A673 (cell line): ENCODE measurements around the gene PHF20. TPM values are rescaled to one million over a fixed set of nuclear protein-coding genes. Genes with fewer than 3 reads are reported as not detected.

Experiments
- BruUV-seq: library from RNA; stranded (reverse); fragments of 400-500 nt; replicated peaks from 2 replicates; lab custom pipeline; 2021; lab: Mats Ljungman, UMichigan
- CTCF ChIA-PET: fragments of 300-600 bp; sonication (Branson Sonifier 250); formaldehyde crosslinking; loops from one replicate; lab custom pipeline; 2022; ENCODE audit warnings: antibody characterized with exemption; lab: Charles Lee
- POLR2A ChIA-PET: fragments of 300-600 bp; sonication (Branson Sonifier 250); formaldehyde crosslinking; loops from one replicate; lab custom pipeline; 2022; ENCODE audit warnings: antibody characterized with exemption; ENCODE audit not compliant: low non-redundant PET; lab: Charles Lee
- DNase-seq: peaks from one replicate; pipeline ENCODE4 v3.0.0-alpha.2; 2015; ENCODE audit warnings: low spot score
- H3K27ac ChIP-seq: fragments of 200-600 bp; sonication (generic); 2 replicates; pipeline ENCODE4 v1.5.1; 2016; ENCODE audit warnings: mixed run types, low read depth, mild to moderate bottlenecking, mixed read lengths, antibody characterized with exemption, low read length; ENCODE audit not compliant: poor library complexity, severe bottlenecking
- H3K27me3 ChIP-seq: fragments of 200-600 bp; sonication (generic); replicated peaks from 2 replicates; pipeline ENCODE4 v1.6.1; 2017; ENCODE audit warnings: mixed run types, low read depth, mild to moderate bottlenecking, mixed read lengths, antibody characterized with exemption, low read length; ENCODE audit not compliant: insufficient read depth, poor library complexity
- H3K36me3 ChIP-seq: fragments of 200-600 bp; sonication (generic); 2 replicates; pipeline ENCODE4 v1.6.1; 2016; ENCODE audit warnings: mixed run types, mild to moderate bottlenecking, mixed read lengths, antibody characterized with exemption, low read length; ENCODE audit not compliant: insufficient read depth, poor library complexity, severe bottlenecking
- H3K4me1 ChIP-seq: fragments of 200-600 bp; sonication (generic); 2 replicates; pipeline ENCODE4 v1.6.1; 2017; ENCODE audit warnings: mixed run types, mild to moderate bottlenecking, mixed read lengths, antibody characterized with exemption, low read length; ENCODE audit not compliant: insufficient read depth, poor library complexity, severe bottlenecking
- H3K4me3 ChIP-seq: fragments of 200-600 bp; sonication (generic); 2 replicates; pipeline ENCODE4 v1.5.1; 2016; ENCODE audit warnings: low read depth, mixed run types, mild to moderate bottlenecking, mixed read lengths, low read length; ENCODE audit not compliant: poor library complexity, severe bottlenecking
- H3K9me3 ChIP-seq: fragments of 200-600 bp; sonication (generic); 2 replicates; pipeline ENCODE4 v1.6.1; 2016; ENCODE audit warnings: mixed run types, low read depth, mild to moderate bottlenecking, mixed read lengths, antibody characterized with exemption, low read length; ENCODE audit not compliant: poor library complexity, severe bottlenecking
- EZH2 ChIP-seq: fragments of 200-600 bp; sonication (generic); IDR thresholded peaks from 2 replicates; pipeline ENCODE4 v1.6.1; 2017; ENCODE audit warnings: borderline replicate concordance, low read depth, mild to moderate bottlenecking, mixed read lengths, antibody characterized with exemption, low read length; ENCODE audit not compliant: poor library complexity, severe bottlenecking
- intact Hi-C: fragments of 100-400 bp; cut with micrococcal nuclease; formaldehyde crosslinking; loops from one replicate; pipeline ENCODE4 v1.10.0; 2022; ENCODE audit not compliant: unreplicated experiment
- total RNA-seq: library from RNA; stranded (reverse); gene quantifications from 2 replicates; pipeline ENCODE4 v1.2.3, GENCODE V29; 2021
- TF ChIP-seq, protein P1 (sequence below): fragments of 300-800, 200-600 bp; sonication (generic); conservative IDR thresholded peaks from 2 replicates; pipeline ENCODE4 v1.5.1; 2017; ENCODE audit warnings: low read depth, mild to moderate bottlenecking, antibody characterized with exemption, low read length, moderate library complexity, mixed read lengths

PHF20 gene
- total RNA-seq, 1 experiment from 2014 or later, result 43.0 TPM

DNA sequence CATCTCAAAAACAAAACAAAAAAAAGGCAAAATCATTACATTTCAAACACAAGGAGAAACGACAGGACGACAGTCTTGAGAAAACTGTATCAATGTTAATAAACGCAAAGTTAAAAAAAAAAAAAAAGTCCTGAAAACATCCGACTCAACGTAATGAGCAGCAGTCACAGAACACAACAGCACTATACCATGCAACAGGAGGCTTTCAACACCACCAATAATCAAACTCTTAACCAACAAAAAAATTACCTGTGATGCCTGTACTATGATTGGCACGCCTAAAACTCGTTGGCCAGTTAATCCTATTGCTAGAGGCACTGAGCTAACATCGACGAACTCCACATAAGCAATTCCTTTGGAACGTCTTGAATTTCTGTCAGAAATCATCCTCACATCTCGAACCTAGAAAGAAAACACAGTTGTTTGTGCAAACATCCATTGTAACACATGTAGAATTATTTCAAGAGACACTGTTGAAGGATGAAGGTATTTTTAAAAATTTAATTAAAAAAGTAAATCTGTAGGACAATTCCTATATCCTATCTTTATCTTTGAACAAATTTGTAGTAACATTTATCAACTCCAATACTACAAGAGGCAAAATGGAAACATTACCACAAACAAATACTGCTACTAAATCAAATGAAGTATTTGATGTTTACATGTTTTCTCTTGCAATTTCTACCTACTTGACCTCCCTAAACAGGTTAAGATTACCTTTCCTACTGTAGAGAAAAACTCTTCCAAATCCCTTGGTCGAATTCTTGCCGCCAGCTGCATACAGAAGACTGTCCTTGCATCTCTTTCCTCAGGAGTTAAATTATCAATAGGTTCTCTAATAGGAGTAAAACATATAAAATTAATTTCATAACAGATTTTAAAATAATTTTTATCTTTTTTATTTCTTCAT is 47.2 kb upstream of the PHF20 start:
- TF ChIP-seq, protein P1, sequence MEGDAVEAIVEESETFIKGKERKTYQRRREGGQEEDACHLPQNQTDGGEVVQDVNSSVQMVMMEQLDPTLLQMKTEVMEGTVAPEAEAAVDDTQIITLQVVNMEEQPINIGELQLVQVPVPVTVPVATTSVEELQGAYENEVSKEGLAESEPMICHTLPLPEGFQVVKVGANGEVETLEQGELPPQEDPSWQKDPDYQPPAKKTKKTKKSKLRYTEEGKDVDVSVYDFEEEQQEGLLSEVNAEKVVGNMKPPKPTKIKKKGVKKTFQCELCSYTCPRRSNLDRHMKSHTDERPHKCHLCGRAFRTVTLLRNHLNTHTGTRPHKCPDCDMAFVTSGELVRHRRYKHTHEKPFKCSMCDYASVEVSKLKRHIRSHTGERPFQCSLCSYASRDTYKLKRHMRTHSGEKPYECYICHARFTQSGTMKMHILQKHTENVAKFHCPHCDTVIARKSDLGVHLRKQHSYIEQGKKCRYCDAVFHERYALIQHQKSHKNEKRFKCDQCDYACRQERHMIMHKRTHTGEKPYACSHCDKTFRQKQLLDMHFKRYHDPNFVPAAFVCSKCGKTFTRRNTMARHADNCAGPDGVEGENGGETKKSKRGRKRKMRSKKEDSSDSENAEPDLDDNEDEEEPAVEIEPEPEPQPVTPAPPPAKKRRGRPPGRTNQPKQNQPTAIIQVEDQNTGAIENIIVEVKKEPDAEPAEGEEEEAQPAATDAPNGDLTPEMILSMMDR, result no peak
- TF ChIP-seq EZH2, result no peak
- CTCF ChIA-PET, result no interaction called here
- no peak for DNase-seq
- no peak overlapping the region for H3K27ac ChIP-seq
- no TSS peak for BruUV-seq
- H3K27me3 ChIP-seq, result no peaks in the 10 kb centered on the region
- no peaks in the 10 kb centered on the region for H3K4me1 ChIP-seq
- H3K9me3 ChIP-seq, result no peaks in the 10 kb centered on the region
- H3K36me3 ChIP-seq, result peaks cover 100% of the 10 kb centered on the region
- intact Hi-C loops, result no loop called here
- no peak overlapping the region for H3K4me3 ChIP-seq
- POLR2A ChIA-PET, result no interaction called here

DNA sequence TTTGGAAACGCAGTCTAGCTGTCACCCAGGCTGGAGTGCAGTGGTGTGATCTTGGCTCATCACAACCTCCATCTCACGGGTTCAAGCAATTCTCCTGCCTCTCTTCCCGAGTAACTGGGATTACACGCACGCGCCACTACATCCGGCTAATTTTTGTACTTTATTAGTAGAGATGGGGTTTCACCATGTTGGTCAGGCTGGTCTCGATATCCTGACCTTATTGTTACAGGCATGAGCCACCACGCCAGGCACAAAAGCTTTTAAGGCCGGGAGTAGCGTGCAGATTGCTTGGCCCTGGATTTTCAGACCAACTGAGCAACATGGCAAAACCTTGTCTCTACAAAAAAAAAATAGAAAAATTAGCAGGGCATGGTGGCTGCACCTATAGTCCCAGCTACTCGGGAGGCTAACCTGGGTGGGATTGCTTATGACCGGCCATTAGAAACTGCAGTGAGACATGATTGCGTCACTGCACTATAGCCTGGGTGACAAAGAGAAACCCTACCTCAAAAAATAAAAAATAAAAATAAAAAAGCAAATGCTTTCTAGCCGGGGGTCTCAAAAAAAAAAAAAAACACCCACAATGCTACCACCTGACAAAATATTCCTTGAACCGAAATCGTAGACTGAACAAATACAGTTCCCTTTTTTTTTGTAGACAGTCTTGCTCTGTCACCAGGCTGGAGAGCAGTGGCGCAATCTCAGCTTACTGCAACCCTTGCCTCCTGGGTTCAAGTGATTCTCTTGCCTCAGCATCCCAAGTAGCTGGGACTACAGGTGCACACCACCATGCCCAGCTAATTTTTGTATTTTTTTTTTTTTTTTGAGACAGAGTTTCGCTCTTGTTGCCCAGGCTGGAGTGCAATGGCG is 44.7 kb upstream of the PHF20 start:
- BruUV-seq, result no TSS peak
- intact Hi-C loops, result no loop called here
- Histone ChIP-seq H3K4me1 (peaks cover 15% of the 10 kb centered on the region), H3K27ac (no peak overlapping the region), H3K27me3 (no peaks in the 10 kb centered on the region), H3K4me3 (no peak overlapping the region), H3K36me3 (peaks cover 100% of the 10 kb centered on the region), H3K9me3 (no peaks in the 10 kb centered on the region)
- TF ChIP-seq, protein P1, result no peak
- TF ChIP-seq EZH2, result no peak
- DNase-seq, result no peak
- POLR2A ChIA-PET, result interaction anchor here (0.6 to 0.8 kb wide), 2 partner anchors 8 to 15 kb away, joined by 3 read pairs; partner anchors contain the start of gene RBM39
- CTCF ChIA-PET, result interaction anchor here (0.6 kb wide), 1 partner anchor 264 kb away, joined by 3 read pairs; no protein-coding TSS in a partner anchor

DNA sequence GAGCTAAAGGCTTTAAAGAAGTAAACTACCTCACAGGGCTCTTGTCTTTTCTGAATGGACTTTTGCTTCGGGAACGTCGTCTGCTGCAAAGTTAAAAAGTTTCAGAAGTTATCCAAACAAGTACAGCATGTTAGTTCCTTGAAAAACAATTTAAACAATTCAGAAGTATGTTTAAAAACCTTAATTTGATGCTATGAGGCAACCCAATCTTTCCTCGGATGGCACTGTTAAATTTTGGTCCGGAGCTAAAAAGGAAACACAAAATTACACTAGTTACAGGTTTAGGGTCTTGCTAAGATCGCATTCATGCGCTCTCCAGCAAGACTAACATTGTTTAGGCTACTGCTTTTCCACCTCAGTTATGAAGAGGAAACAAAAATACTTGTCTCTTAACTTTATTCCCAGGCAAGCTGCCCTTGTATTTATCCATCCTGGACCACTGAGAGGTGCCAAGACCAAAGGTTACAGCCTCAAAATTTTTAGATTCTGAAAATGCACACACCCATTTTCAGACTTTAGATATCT is 42.5 kb upstream of the PHF20 start:
- H3K36me3 ChIP-seq, result peaks cover 100% of the 10 kb centered on the region
- ChIA-PET CTCF (no interaction called here), POLR2A (interaction anchor here (0.6 kb wide), 1 partner anchor 84 kb away, joined by 3 read pairs; no protein-coding TSS in a partner anchor)
- H3K9me3 ChIP-seq, result no peaks in the 10 kb centered on the region
- BruUV-seq, result no TSS peak
- DNase-seq, result no peak
- no peak overlapping the region for H3K27ac ChIP-seq
- H3K27me3 ChIP-seq, result no peaks in the 10 kb centered on the region
- TF ChIP-seq, protein P1, result no peak
- TF ChIP-seq EZH2, result no peak
- intact Hi-C loops, result no loop called here
- peaks cover 19% of the 10 kb centered on the region for H3K4me1 ChIP-seq
- no peak overlapping the region for H3K4me3 ChIP-seq
